GM18507 (cell line): Measurements from ENCODE around the gene VCPKMT.

Source experiments
- DNase-seq: peaks from one replicate; pipeline ENCODE4 v3.0.0; 2011; ENCODE audit warnings: low read depth; ENCODE audit not compliant: insufficient read length; ENCODE audit errors: extremely low spot score
- FAIRE-seq: peaks from 2 replicates; lab custom pipeline; 2011; peaks lifted over from hg19 to GRCh38; lab: Jason Lieb, UNC

Gene VCPKMT

DNA sequence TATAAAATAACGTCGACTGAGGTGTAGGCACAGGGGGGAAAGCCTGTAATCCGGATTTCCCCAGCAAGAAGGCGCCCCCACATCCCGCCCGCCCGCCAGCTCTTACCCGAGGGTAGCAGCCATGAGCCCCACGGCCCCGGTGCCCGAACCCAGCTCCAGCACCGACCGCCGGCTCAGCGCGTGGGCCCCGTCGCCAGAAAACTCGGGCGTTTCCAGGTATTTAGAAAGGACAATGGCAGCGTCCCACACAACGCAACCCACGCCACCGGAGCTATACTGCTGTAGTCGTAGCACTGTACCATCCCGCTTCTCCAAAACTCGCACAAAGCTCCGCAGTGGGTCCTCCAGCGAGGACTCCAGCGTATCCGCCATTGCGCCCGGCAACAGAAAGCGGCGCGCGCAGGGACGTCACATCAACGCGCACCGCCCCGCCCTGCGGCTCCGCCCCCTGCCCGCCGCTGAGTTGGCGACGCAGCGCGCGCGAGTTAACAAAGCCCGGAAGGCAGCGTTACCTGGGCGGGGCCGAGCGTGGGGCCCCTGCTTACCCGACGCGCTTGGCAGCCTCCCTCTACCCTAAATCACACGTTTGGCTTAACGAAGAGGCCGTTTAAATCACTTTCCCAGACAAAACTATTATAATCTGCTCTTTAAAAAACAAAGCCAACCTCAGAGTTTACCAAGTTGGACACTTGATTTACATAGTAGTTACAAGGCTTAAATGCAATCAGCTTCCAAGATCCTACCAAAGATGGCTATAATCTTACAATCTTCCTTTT, at the start of gene VCPKMT:
Gene VCPKMT (minus strand): TSS at position 392 of the 776 bp plus-strand sequence. CDS start 20 bp downstream, at position 372.
- DNase-seq (peak; percentile 88), FAIRE-seq (peak; percentile 98)

DNA sequence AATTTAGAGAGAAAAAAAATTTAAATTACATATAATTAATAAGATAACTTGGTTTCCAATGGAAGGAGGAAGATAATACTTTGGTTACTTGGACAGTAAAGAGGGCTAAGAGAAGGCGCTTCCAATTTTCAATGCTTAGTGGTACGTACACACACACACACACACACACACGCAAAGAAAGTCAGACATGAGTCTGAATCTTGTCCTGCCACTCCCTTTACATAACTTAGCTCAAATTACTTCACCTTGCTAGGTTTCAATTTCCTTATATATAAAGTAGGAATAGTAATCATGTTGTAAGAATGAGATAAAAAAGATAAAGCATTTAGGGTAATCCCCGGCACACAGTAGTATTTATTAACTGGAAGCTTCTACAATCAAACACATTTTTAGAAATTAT, 39.7 kb upstream of the VCPKMT start:
- FAIRE-seq (no peak), DNase-seq (no peak)

DNA sequence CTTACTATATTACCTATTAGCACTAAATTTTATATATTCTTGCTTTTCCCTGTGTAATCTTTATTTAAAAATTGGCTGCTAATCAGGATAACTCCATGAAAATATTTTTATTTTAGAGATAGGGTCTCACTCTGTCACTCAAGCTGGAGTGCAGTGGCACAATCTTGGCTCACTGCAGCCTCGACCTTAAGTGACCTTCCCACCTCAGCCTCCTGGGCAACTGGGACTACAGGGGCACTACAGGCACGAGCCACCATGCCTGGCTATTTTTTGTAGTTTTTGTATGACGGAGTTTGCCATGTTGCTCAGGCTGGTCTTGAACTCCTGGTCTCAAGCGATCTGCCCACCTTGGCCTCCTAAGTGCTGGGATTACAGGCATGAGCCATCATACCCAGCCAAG, 32.4 kb upstream of the VCPKMT start:
- DNase-seq, result no peak
- FAIRE-seq, result no peak

DNA sequence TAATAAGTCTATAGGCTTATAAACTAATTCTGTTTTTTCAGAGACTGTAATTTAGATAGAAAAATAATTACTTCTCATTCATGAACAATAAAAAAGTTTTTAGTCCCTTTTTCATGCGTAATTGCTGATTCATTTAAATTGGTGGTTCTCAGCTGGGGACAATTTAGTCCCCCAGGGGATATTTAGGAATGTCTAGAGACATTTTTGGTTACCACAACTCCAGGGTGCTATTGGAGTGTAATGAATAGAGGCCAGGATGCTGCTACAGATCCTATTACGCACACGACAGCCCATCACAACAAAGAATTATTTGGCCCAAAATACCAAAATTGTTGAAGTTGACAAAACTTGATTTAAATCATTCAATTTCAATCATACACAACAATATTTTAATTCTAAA, 22.8 kb upstream of the VCPKMT start:
- DNase-seq, result no peak
- FAIRE-seq, result peak; percentile 21

- FAIRE-seq, result no peak
- no peak for DNase-seq
These were observed 11.4 kb upstream of the VCPKMT start for GRCh38 chr14:50127802-50128201.

DNA sequence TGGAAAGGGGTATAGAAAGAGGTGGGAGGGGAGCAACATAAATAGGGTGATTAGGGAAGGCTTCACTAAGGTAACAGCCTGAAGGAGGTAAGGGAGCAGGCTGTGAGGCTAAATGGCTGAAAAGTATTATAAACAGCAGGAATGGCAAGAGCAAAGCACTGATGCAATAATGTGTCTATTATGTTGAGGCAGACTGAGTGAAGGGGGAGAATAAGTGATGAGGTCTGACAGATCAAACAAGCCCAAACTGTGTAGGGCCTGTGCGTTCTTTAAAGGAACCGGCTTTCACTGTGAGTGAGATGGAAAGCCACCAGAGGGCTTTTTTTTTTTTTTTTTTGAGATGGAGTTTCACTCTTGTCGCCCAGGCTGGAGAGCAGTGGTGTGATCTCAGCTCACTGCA, 6.7 kb upstream of the VCPKMT start:
- FAIRE-seq (no peak), DNase-seq (no peak)

GRCh38 chr14:50122291-50122690, 5.9 kb upstream of the VCPKMT start:
- no peak for DNase-seq
- FAIRE-seq, result no peak

- no peak for FAIRE-seq
- no peak for DNase-seq
These were observed 5.1 kb upstream of the VCPKMT start for GRCh38 chr14:50121486-50121885.

DNA sequence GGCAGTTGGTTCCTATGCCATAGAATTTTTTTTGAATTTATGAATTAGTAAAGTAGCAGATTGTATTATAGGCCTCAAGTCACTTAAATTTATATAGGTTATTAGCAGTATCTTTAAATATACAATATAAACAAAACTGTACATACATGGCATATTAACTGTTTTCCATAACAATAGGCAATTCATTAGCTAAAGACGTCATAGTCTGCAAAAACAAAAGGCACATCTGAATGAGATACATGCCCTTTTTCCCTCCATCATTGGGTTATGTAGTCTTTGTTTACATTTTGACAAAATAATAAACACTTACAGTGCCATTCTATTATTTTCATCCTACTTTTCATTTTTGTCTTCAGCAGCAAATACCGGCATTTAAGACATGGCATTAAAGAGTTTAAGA, 1.1 kb upstream of the VCPKMT start:
- FAIRE-seq (no peak), DNase-seq (no peak)

GRCh38 chr14:50116966-50117365, 594 bp upstream of the VCPKMT start:
- no peak for FAIRE-seq
- no peak for DNase-seq

GRCh38 chr14:50113381-50114035, 2.9 kb downstream of the VCPKMT start:
- FAIRE-seq, result no peak
- no peak for DNase-seq

DNA sequence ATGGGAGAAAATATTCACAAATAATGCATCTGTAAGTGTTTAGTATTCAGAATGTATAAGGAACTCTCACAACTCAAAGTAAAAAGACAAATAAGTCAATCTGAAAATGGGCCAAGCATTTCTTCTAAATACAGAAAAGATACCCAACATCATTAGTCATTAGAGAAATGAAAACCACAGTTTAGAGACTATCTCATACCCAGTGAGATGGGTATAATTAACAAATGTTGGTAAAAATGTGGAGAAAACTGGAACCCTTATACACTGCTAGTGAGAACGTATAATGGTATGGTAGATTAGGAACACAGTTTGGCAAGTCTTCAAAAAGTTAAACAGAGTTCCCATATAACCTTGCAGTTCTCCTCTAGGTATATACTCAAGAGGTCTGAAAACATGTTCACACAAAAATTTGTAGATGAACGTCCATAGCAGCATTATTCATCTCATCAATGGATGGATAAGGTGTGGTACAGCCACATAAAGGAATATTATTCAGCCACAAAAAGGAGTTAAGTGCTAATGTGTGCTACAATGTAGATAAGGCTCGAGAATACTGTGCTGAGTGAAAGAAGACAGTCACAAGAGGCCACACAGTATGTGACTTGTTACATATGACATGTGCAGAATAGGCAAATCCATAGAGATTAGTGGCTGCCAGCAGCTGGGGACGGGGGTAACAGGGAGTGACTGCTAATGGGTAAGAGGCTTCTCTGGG, 5.9 kb downstream of the VCPKMT start:
- DNase-seq, result no peak
- no peak for FAIRE-seq

GRCh38 chr14:50109342-50109741, 7.0 kb downstream of the VCPKMT start:
- FAIRE-seq, result no peak
- DNase-seq, result no peak

GRCh38 chr14:50107850-50108249, 8.5 kb downstream of the VCPKMT start:
- FAIRE-seq, result no peak
- DNase-seq, result no peak

- FAIRE-seq (no peak), DNase-seq (no peak)
These were observed 10.2 kb downstream of the VCPKMT start for GRCh38 chr14:50106178-50106577.

DNA sequence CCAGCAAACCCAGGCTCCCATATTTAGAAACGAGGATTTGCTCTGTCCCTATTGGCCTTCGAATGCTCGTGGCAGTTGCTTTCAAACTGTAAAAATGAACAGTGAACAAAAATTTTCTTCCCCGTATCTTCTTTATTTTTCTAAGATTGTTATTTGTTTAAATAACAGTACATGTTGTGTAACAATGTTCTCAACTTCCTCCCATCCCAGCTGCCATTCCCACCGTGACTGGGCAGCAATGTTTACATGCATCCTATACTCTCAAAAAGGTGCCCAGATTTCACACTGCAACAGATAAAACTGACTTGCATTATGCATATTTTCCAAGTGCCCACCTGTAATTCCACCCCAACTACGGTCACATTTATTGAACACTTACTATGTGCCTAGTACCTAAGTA, 12.8 kb downstream of the VCPKMT start:
- FAIRE-seq, result no peak

DNA sequence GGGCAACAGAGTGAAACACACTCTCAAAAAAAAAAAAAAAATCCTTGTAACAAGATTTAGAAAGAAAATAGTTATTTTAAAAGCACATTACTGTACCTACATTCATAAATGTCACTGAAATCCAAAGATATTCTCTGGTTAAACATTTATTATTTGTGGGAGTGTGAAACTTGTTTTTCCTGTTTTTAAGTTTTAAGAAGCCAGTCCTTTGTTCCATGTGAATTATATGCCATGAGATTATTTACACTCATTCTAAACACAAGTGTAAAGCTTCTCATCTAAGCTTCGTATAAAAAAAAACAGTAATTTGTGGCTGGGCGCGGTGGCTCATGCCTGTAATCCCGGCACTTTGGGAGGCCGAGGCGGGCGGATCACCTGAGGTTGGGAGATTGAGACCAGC, 15.0 kb downstream of the VCPKMT start:
- no peak for FAIRE-seq

More for the DNA sequence above, 12.8 kb downstream of the VCPKMT start:
- no peak for DNase-seq

DNA sequence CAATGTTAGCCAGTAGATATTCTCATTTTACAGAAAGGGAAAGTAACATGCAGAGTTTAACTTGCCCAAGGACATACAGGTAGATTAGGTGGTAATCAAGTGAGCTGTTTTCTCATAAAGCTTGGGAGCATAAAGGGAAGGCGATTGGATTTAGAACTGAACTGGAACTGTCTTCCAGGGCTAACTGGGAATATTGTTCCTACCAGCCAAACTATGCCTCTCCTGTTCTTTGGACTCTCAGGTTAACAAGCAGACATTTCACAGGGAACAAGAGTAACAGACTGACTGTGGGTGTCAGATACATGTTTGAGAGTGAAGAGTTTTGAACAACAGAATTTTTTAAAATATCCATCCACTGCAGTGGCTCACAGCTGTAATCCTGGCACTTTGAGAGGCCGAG, 15.6 kb downstream of the VCPKMT start:
- DNase-seq (no peak), FAIRE-seq (peak; percentile 36)

More for the DNA sequence above, 15.0 kb downstream of the VCPKMT start:
- no peak for DNase-seq

GRCh38 chr14:50099335-50099734, 17.0 kb downstream of the VCPKMT start:
- DNase-seq (no peak), FAIRE-seq (no peak)

DNA sequence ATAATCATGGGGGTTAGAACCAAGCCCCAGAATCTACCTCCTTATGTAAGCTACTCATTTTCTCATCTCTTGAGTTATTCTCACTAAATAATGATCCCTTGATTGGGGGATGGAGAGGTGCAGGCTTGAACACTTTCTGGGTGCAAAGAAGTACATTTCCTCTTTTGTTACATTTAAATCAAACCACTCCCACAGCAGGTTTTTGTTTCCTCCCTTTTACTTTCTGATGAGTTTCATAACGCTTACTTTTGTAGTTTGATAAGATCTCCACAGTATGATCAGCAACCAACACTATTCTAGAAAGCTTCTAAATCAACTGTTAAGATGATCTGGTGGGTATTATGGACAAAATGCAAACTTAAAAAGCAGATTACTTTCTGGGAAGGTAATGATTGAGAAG, 20.5 kb downstream of the VCPKMT start:
- peak; percentile 24 for FAIRE-seq
- DNase-seq, result no peak
